ENCODE measurements around the gene SNAI3. TPM values are rescaled to one million over a fixed set of nuclear protein-coding genes. Genes with fewer than 3 reads are reported as not detected.

SNAI3 gene
- total and polyA plus RNA-seq, 2 of the 4 experiments (the other 2 are of a cell fraction), result 0.21 TPM; not detected in 1

GRCh38 chr16:88719267-88719932 is 33.1 kb upstream of the SNAI3 start:
- H3K9me3 ChIP-seq (ENCODE audit: control insufficient read depth, insufficient read depth, low read length), result no peaks in the 10 kb centered on the region
- H3K23ac ChIP-seq (ENCODE audit: low read depth, low read length), result no peak overlapping the region
- no peak overlapping the region for H4K91ac ChIP-seq (ENCODE audit: insufficient read depth, low read depth, low read length)
- no peak overlapping the region for H2BK15ac ChIP-seq (ENCODE audit: low read depth, low read length)
- DNase-seq (no peak), ATAC-seq (ENCODE audit: low read depth) (no peak)
- no TSS peak for BruUV-seq (replicated peaks)
- H3K14ac ChIP-seq (replicated peaks; ENCODE audit: low read depth, low read length), result no peak overlapping the region
- dilution Hi-C loops (cut with HindIII; ENCODE audit: low sequenced_read_pairs, unreplicated experiment), result no loop called here
- H2AFZ ChIP-seq (replicated peaks; ENCODE audit: low read length, poor library complexity), result no peak overlapping the region
- H3K18ac ChIP-seq (ENCODE audit: low read depth, low read length), result no peak overlapping the region
- peak overlapping the region; percentile 28 for H2AK9ac ChIP-seq (replicated peaks; ENCODE audit: low read depth, low read length, poor library complexity)
- H3K4me3 ChIP-seq (ENCODE audit: insufficient read depth, low read depth, low read length), result no peak overlapping the region
- no peak overlapping the region for H3K4ac ChIP-seq (ENCODE audit: low read depth, low read length)
- intact Hi-C loops (cut with micrococcal nuclease), result no loop called here
- H3K27me3 ChIP-seq (ENCODE audit: control insufficient read depth, insufficient read depth, low read length), result no peaks in the 10 kb centered on the region
- peaks cover 24% of the 10 kb centered on the region for H4K20me1 ChIP-seq (ENCODE audit: insufficient read depth, low read length)
- H3K9ac ChIP-seq (ENCODE audit: low read depth, low read length), result no peak overlapping the region
- POLR2A ChIA-PET (ENCODE audit: unreplicated experiment), result no interaction called here
- no peak overlapping the region for H2BK5ac ChIP-seq (ENCODE audit: low read depth, low read length, poor library complexity, severe bottlenecking)
- CTCF ChIA-PET, result no interaction called here
- no peak overlapping the region for H3K27ac ChIP-seq (ENCODE audit: insufficient read depth, low read length)
- no peak overlapping the region for H4K8ac ChIP-seq (ENCODE audit: low read depth in 2 of 2, low read length in 2 of 2)
- peaks cover 5 to 22% of the 10 kb centered on the region in 2 experiments; a peak in 3 of 4 replicates for H3K79me1 ChIP-seq (ENCODE audit: low read depth in 1 of 2, low read length in 2 of 2)
- no peak overlapping the region for H2BK20ac ChIP-seq (ENCODE audit: low read depth, low read length)
- no peaks in the 10 kb centered on the region for H3K9me1 ChIP-seq (ENCODE audit: insufficient read depth, low read length)
- no peak for TF ChIP-seq RFX5 (IDR thresholded peaks at IDR 0.05; ENCODE audit: low read depth, low read length)
- in situ Hi-C loops (cut with MboI; ENCODE audit: low sequenced_read_pairs), result no loop called here
- H3K36me3 ChIP-seq (ENCODE audit: control insufficient read depth, insufficient read depth, low read length), result peaks cover 94% of the 10 kb centered on the region
- no peak overlapping the region for H2AK5ac ChIP-seq (ENCODE audit: low read depth, low read length)
- H3K56ac ChIP-seq (ENCODE audit: extremely low read depth, insufficient read depth, low read length), result no peak overlapping the region
- no peak overlapping the region for H3K4me2 ChIP-seq (ENCODE audit: low read depth, low read length)
- H3K4me1 ChIP-seq (ENCODE audit: control insufficient read depth, insufficient read depth, low read length), result no peaks in the 10 kb centered on the region
- no peak overlapping the region for H4K5ac ChIP-seq (ENCODE audit: low read depth, low read length)
- H2BK120ac ChIP-seq (ENCODE audit: low read depth, low read length), result no peak overlapping the region
- WGBS, 2 experiments (ENCODE audit: extremely low coverage in 2 of 2, insufficient read length in 1 of 2), result 98% methylated on average over 12 of the region's 29 CpGs; no CpG with 5 or more reads in 1 of the 2 experiments

Measured in IMR-90 (cell line).